ENCODE measurements around the gene FITM1. TPM values are rescaled to one million over a fixed set of nuclear protein-coding genes. Genes with fewer than 3 reads are reported as not detected.
A peak's percentile ranks its signal among the peaks of the same experiment; 100 is the strongest.

FITM1 gene
- polyA plus RNA-seq, 2 of the 4 experiments (the other 2 are of a cell fraction), result 0.06 TPM; not detected in 1

DNA sequence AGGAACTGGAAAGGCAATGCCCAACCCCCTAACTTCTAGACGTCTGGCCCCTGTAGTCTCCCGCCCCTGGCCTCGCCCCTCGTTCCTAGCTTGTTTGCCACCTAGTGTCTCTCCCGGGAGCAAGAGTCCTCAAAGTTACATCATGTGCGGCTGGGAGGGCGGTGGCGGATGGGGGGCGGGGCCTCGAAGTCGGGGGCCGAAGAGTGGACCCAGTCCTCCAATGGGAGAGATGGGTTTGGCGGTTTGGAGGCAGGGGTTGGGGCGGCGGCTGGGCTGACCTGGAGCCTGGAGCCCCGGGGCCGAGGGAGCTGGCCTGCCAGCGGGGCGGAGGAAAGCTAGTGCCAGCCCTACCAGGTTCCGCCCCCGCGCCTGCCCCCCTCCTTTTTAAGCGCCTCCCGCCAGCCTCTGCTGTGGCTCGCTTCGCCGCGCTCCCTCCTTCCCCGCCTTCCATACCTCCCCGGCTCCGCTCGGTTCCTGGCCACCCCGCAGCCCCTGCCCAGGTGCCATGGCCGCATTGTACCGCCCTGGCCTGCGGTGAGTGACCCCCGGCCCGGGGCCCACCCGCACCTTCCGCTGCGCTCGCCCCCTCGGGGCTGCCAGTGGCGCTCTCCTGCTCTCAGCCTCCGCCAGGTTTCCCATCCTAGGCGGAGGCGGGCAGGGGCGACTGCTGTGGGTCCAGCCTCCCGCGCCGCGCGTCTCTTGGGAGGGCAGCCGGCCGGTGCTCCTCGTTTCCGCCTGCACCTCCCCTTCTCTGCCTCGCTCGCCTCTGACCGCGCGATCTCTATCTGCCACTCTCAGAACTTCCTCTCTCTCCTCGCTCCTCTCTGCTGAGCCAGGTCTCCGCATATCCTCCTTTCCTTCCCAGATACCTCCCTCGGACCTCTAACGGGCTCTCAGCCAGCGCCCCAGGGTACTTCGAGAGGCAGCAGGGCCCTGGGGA, 36.3 kb upstream of the FITM1 start, which contains the start of gene PCK2:
Gene PCK2 (plus strand): TSS at position 411 of the 940 bp plus-strand sequence. CDS start 95 bp downstream, at position 506.
- ChIA-PET CTCF (interaction anchor here (0.9 to 12.6 kb wide), 11 partner anchors 11 to 67 kb away, joined by 3 to 405 read pairs (median 4); partner anchors contain the start of genes CPNE6, IRF9 and PSME1), POLR2A (interaction anchor here (0.6 to 3.7 kb wide), 21 partner anchors 9 to 336 kb away, joined by 3 to 55 read pairs (median 6); partner anchors contain the start of genes CARMIL3, CPNE6, DCAF11 and EMC9)
- Histone ChIP-seq H3K4me2 (peak within 1 kb of the TSS; percentile 89), H3K9me3 (no peaks in the 10 kb centered on the region), H3K4me1 (peaks cover 18% of the 10 kb centered on the region), H3K4me3 (peak within 1 kb of the TSS; percentile 70), H3K27ac (peak within 1 kb of the TSS; percentile 95 to 100)
- ATAC-seq (peak; percentile 93 to 94), FAIRE-seq (no peak), DNase-seq (ENCODE audit: low read depth in 1 of 2, low spot score in 1 of 2) (peak; percentile 95 to 97)
- TF ChIP-seq, protein P1, sequence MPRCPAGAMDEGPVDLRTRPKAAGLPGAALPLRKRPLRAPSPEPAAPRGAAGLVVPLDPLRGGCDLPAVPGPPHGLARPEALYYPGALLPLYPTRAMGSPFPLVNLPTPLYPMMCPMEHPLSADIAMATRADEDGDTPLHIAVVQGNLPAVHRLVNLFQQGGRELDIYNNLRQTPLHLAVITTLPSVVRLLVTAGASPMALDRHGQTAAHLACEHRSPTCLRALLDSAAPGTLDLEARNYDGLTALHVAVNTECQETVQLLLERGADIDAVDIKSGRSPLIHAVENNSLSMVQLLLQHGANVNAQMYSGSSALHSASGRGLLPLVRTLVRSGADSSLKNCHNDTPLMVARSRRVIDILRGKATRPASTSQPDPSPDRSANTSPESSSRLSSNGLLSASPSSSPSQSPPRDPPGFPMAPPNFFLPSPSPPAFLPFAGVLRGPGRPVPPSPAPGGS (IDR thresholded peaks at IDR 0.05), result peak; percentile 95
- TF ChIP-seq, protein P2, sequence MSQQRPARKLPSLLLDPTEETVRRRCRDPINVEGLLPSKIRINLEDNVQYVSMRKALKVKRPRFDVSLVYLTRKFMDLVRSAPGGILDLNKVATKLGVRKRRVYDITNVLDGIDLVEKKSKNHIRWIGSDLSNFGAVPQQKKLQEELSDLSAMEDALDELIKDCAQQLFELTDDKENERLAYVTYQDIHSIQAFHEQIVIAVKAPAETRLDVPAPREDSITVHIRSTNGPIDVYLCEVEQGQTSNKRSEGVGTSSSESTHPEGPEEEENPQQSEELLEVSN (IDR thresholded peaks at IDR 0.05; ENCODE audit: borderline replicate concordance, low read depth), result peak; percentile 81
- TF ChIP-seq, protein P3, sequence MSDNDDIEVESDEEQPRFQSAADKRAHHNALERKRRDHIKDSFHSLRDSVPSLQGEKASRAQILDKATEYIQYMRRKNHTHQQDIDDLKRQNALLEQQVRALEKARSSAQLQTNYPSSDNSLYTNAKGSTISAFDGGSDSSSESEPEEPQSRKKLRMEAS (IDR thresholded peaks at IDR 0.05), result peak; percentile 66
- TF ChIP-seq TFCP2L1 (CRISPR knock-in tag; IDR thresholded peaks at IDR 0.05), result peak; percentile 34; the same call in 1 of the 2 replicates
- 0 out of 2 replicates have a peak, but pooled peaks have one; percentile 6 for TF ChIP-seq MAZ (IDR thresholded peaks at IDR 0.05; ENCODE audit: borderline replicate concordance, low read depth, low read length)
- no peak for TF ChIP-seq HEYL (CRISPR knock-in tag; IDR thresholded peaks at IDR 0.05)
- TF ChIP-seq JUNB (IDR thresholded peaks at IDR 0.05), result no peak
- no peak for TF ChIP-seq HDAC2 (IDR thresholded peaks at IDR 0.05)
- TF ChIP-seq GATA3 (IDR thresholded peaks at IDR 0.05; ENCODE audit: borderline replicate concordance), result peak; percentile 27; the same call in 1 of the 2 replicates
- peak; percentile 95 for TF ChIP-seq POLR2A (IDR thresholded peaks at IDR 0.05; ENCODE audit: low read length)
- peak; percentile 73 to 98 for TF ChIP-seq JUN (IDR thresholded peaks at IDR 0.05)
- TF ChIP-seq HOXB5 (CRISPR knock-in tag; IDR thresholded peaks at IDR 0.05), result no peak
- TF ChIP-seq PHF8 (IDR thresholded peaks at IDR 0.05; ENCODE audit: borderline replicate concordance, low read depth), result peak; percentile 75
- TF ChIP-seq CEBPB (IDR thresholded peaks at IDR 0.05), result peak in 1 of 2 experiments; percentile 69; a peak in 2 of 4 replicates
- under 1% methylated on average over 35 of the region's 68 CpGs for WGBS (ENCODE audit: missing lambda C conversion rate)

DNA sequence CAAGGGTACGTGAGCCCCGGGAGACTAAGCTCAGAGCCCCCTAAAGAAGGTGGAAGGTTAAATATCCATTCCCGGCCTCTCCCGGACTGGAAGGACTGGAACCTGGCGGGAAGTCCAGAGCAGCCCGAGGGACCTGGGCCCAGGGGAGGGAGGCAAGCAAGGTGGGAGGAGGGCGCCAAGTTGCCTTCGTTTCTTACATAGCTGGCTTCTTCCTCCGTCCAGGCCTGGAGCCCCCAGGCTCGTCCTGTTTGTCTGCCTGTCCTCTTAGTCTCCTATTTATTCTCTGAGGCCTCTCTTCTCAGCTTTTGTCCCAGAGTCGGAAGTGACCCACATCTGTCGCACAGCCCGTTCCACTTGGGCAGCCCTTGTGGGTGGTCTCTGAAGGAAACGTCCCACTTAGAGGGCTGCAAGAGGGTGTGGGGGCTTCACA, 35.6 kb upstream of the FITM1 start:
- WGBS (ENCODE audit: missing lambda C conversion rate), result 14% methylated on average over 14 of the region's 14 CpGs
- Histone ChIP-seq H3K9me3 (no peaks in the 10 kb centered on the region), H3K4me3 (peak overlapping the region; percentile 70), H3K27ac (peak overlapping the region; percentile 95 to 100), H3K4me2 (peak overlapping the region; percentile 89), H3K4me1 (peaks cover 18% of the 10 kb centered on the region)
- TF ChIP-seq EHF (CRISPR knock-in tag; IDR thresholded peaks at IDR 0.05), result no peak
- TF ChIP-seq FOXS1 (CRISPR knock-in tag; IDR thresholded peaks at IDR 0.05), result no peak
- no peak for TF ChIP-seq EP300 (IDR thresholded peaks at IDR 0.05)
- TF ChIP-seq, protein P2 (IDR thresholded peaks at IDR 0.05; ENCODE audit: borderline replicate concordance, low read depth), result peak; percentile 17; the same call in 1 of the 2 replicates
- no peak for DNase-seq (ENCODE audit: low read depth in 1 of 2, low spot score in 1 of 2)
- peak in 1 of 2 experiments; percentile 27; a peak in 3 of 6 replicates for ATAC-seq
- ChIA-PET POLR2A (interaction anchor here (1.2 to 3.7 kb wide), 7 partner anchors 10 to 147 kb away, joined by 3 to 55 read pairs (median 13); partner anchors contain the start of genes CARMIL3, CPNE6, DCAF11 and NRL), CTCF (interaction anchor here (0.9 to 12.6 kb wide), 8 partner anchors 10 to 66 kb away, joined by 3 to 405 read pairs (median 4); partner anchors contain the start of gene PSME1)
- FAIRE-seq, result no peak

All from A549 (cell line).